ENCODE data around the gene ID2.

The ID2 gene

GRCh38 chr2:8636721-8637636 is 44.9 kb upstream of the ID2 start:
- Histone ChIP-seq H3K4me3 (ENCODE audit: low read depth in 1 of 2, low read length in 2 of 2) (no peak overlapping the region), H2AFZ (ENCODE audit: low read depth, low read length) (no peak overlapping the region), H4K20me1 (ENCODE audit: insufficient read depth, low read length) (no peaks in the 10 kb centered on the region), H3K27ac (ENCODE audit: low read length) (no peak overlapping the region), H3K36me3 (ENCODE audit: insufficient read depth, low read length) (no peaks in the 10 kb centered on the region), H3K9me3 (ENCODE audit: insufficient read depth, low read length, severe bottlenecking) (no peaks in the 10 kb centered on the region), H3K4me1 (ENCODE audit: insufficient read depth, low read length) (no peaks in the 10 kb centered on the region), H3K4me2 (ENCODE audit: insufficient read depth, low read length) (no peak overlapping the region), H3K79me2 (ENCODE audit: insufficient read depth, low read length) (no peaks in the 10 kb centered on the region), H3K27me3 (ENCODE audit: insufficient read depth, low read length, poor library complexity) (no peaks in the 10 kb centered on the region), H3K9ac (ENCODE audit: low read depth, low read length) (no peak overlapping the region)
- ATAC-seq (ENCODE audit: insufficient read depth, low read depth) (no peak), DNase-seq (no peak)
- TF ChIP-seq EZH2 (IDR thresholded peaks at IDR 0.05; ENCODE audit: borderline replicate concordance, low read depth, low read length, severe bottlenecking) (no peak), CTCF (IDR thresholded peaks at IDR 0.05; ENCODE audit: borderline replicate concordance, extremely low read depth, low read length, poor library complexity, severe bottlenecking) (no peak)

GRCh38 chr2:8638327-8638726 is 43.5 kb upstream of the ID2 start:
- H3K9ac ChIP-seq (ENCODE audit: low read depth, low read length) = no peak overlapping the region
- no peaks in the 10 kb centered on the region for H3K4me1 ChIP-seq (ENCODE audit: insufficient read depth, low read length)
- TF ChIP-seq CTCF (IDR thresholded peaks at IDR 0.05; ENCODE audit: borderline replicate concordance, extremely low read depth, low read length, poor library complexity, severe bottlenecking) (no peak), EZH2 (IDR thresholded peaks at IDR 0.05; ENCODE audit: borderline replicate concordance, low read depth, low read length, severe bottlenecking) (no peak)
- H4K20me1 ChIP-seq (ENCODE audit: insufficient read depth, low read length) = no peaks in the 10 kb centered on the region
- H3K9me3 ChIP-seq (ENCODE audit: insufficient read depth, low read length, severe bottlenecking) = no peaks in the 10 kb centered on the region
- H2AFZ ChIP-seq (ENCODE audit: low read depth, low read length) = no peak overlapping the region
- no peak overlapping the region for H3K4me2 ChIP-seq (ENCODE audit: insufficient read depth, low read length)
- no peaks in the 10 kb centered on the region for H3K79me2 ChIP-seq (ENCODE audit: insufficient read depth, low read length)
- H3K4me3 ChIP-seq (ENCODE audit: low read depth in 1 of 2, low read length in 2 of 2) = no peak overlapping the region
- H3K27ac ChIP-seq (ENCODE audit: low read length) = no peak overlapping the region
- no peaks in the 10 kb centered on the region for H3K27me3 ChIP-seq (ENCODE audit: insufficient read depth, low read length, poor library complexity)
- ATAC-seq (ENCODE audit: insufficient read depth, low read depth) (no peak), DNase-seq (no peak)
- no peaks in the 10 kb centered on the region for H3K36me3 ChIP-seq (ENCODE audit: insufficient read depth, low read length)

- Histone ChIP-seq H3K27ac (ENCODE audit: low read length) (no peak overlapping the region), H3K4me2 (ENCODE audit: insufficient read depth, low read length) (no peak overlapping the region), H3K4me1 (ENCODE audit: insufficient read depth, low read length) (no peaks in the 10 kb centered on the region), H2AFZ (ENCODE audit: low read depth, low read length) (no peak overlapping the region), H3K4me3 (ENCODE audit: low read depth in 1 of 2, low read length in 2 of 2) (no peak overlapping the region), H3K79me2 (ENCODE audit: insufficient read depth, low read length) (no peaks in the 10 kb centered on the region), H3K27me3 (ENCODE audit: insufficient read depth, low read length, poor library complexity) (no peaks in the 10 kb centered on the region), H4K20me1 (ENCODE audit: insufficient read depth, low read length) (no peaks in the 10 kb centered on the region), H3K9me3 (ENCODE audit: insufficient read depth, low read length, severe bottlenecking) (no peaks in the 10 kb centered on the region), H3K36me3 (ENCODE audit: insufficient read depth, low read length) (no peaks in the 10 kb centered on the region), H3K9ac (ENCODE audit: low read depth, low read length) (no peak overlapping the region)
- ATAC-seq (ENCODE audit: insufficient read depth, low read depth) = no peak
- TF ChIP-seq CTCF (IDR thresholded peaks at IDR 0.05; ENCODE audit: borderline replicate concordance, extremely low read depth, low read length, poor library complexity, severe bottlenecking) = no peak
- TF ChIP-seq EZH2 (IDR thresholded peaks at IDR 0.05; ENCODE audit: borderline replicate concordance, low read depth, low read length, severe bottlenecking) = no peak
- no peak for DNase-seq
These were observed 42.7 kb upstream of the ID2 start for GRCh38 chr2:8639122-8639635.
